T-helper 1 cell treated with Interleukin-12 subunit alpha and Interleukin-12 subunit beta and Interleukin-4 antibody, amounts not matched to agents 30 μg/mL and 1 μg/mL, for 36 hours (primary cell): ENCODE results near the gene DXO.
"Not testable (repeated sequence)": the region's sequence is repeated elsewhere in the genome, so short reads cannot be mapped to it uniquely, and the experiment has no call there.

Source experiments
- H3K27ac Mint-ChIP-seq: one replicate; pipeline ENCODE4 v1.8.0; 2021; ENCODE audit warnings: mild to moderate bottlenecking, mixed read lengths
- H3K27me3 Mint-ChIP-seq: one replicate; pipeline ENCODE4 v1.8.0; 2021; ENCODE audit warnings: low read depth, mixed read lengths
- H3K36me3 Mint-ChIP-seq: one replicate; pipeline ENCODE4 v1.8.0; 2021; ENCODE audit warnings: low read depth, mixed read lengths
- H3K4me1 Mint-ChIP-seq: one replicate; pipeline ENCODE4 v1.8.0; 2021; ENCODE audit warnings: low read depth, mixed read lengths
- H3K4me3 Mint-ChIP-seq: one replicate; pipeline ENCODE4 v1.8.0; 2021; ENCODE audit warnings: mild to moderate bottlenecking, moderate library complexity, mixed read lengths
- H3K9me3 Mint-ChIP-seq: one replicate; pipeline ENCODE4 v1.8.0; 2021; ENCODE audit warnings: mixed read lengths

Gene DXO

GRCh38 chr6:32002546-32003268, 30.8 kb upstream of the DXO start:
- H3K27ac Mint-ChIP-seq, H3K4me1 Mint-ChIP-seq: not testable (repeated sequence)

GRCh38 chr6:31996385-31996784, 24.4 kb upstream of the DXO start:
- H3K4me1 Mint-ChIP-seq, result not testable (repeated sequence)

More at GRCh38 chr6:32002546-32003268, 30.8 kb upstream of the DXO start:
- not testable (repeated sequence) for H3K9me3 Mint-ChIP-seq, H3K27me3 Mint-ChIP-seq, H3K4me3 Mint-ChIP-seq, H3K36me3 Mint-ChIP-seq

GRCh38 chr6:31994421-31994820, 22.5 kb upstream of the DXO start:
- H3K4me1 Mint-ChIP-seq, H3K4me3 Mint-ChIP-seq, H3K36me3 Mint-ChIP-seq, H3K27ac Mint-ChIP-seq, H3K9me3 Mint-ChIP-seq, H3K27me3 Mint-ChIP-seq: not testable (repeated sequence)

More at GRCh38 chr6:31996385-31996784, 24.4 kb upstream of the DXO start:
- H3K9me3 Mint-ChIP-seq, H3K27ac Mint-ChIP-seq, H3K36me3 Mint-ChIP-seq, H3K4me3 Mint-ChIP-seq, H3K27me3 Mint-ChIP-seq: not testable (repeated sequence)

- not testable (repeated sequence) for H3K4me3 Mint-ChIP-seq, H3K9me3 Mint-ChIP-seq, H3K4me1 Mint-ChIP-seq, H3K36me3 Mint-ChIP-seq, H3K27me3 Mint-ChIP-seq, H3K27ac Mint-ChIP-seq
These were observed 17.4 kb upstream of the DXO start for GRCh38 chr6:31989363-31989762.

GRCh38 chr6:31981744-31982143, 9.8 kb upstream of the DXO start, which contains the start of gene C4A:
Gene C4A (plus strand): TSS chr6:31982057. CDS start chr6:31982108, 51 bp downstream.
- not testable (repeated sequence) for H3K4me1 Mint-ChIP-seq, H3K27ac Mint-ChIP-seq, H3K4me3 Mint-ChIP-seq, H3K9me3 Mint-ChIP-seq, H3K27me3 Mint-ChIP-seq, H3K36me3 Mint-ChIP-seq

GRCh38 chr6:31980998-31981397, 9.1 kb upstream of the DXO start:
- H3K4me3 Mint-ChIP-seq, H3K27ac Mint-ChIP-seq, H3K27me3 Mint-ChIP-seq, H3K36me3 Mint-ChIP-seq, H3K4me1 Mint-ChIP-seq, H3K9me3 Mint-ChIP-seq: not testable (repeated sequence)

- H3K27me3 Mint-ChIP-seq, H3K9me3 Mint-ChIP-seq, H3K4me3 Mint-ChIP-seq, H3K27ac Mint-ChIP-seq, H3K4me1 Mint-ChIP-seq, H3K36me3 Mint-ChIP-seq: not testable (repeated sequence)
These were observed 8.4 kb upstream of the DXO start for GRCh38 chr6:31980195-31980876.

- Mint-ChIP-seq H3K36me3 (peaks cover 2% of the 10 kb centered on the region), H3K9me3 (no peaks in the 10 kb centered on the region), H3K4me1 (peaks cover 3% of the 10 kb centered on the region), H3K27ac (no peak overlapping the region), H3K27me3 (no peaks in the 10 kb centered on the region), H3K4me3 (no peak overlapping the region)
These were observed 7.4 kb upstream of the DXO start for GRCh38 chr6:31979238-31979898.

GRCh38 chr6:31978831-31979230, 6.9 kb upstream of the DXO start:
- Mint-ChIP-seq H3K27me3 (no peaks in the 10 kb centered on the region), H3K36me3 (peaks cover 2% of the 10 kb centered on the region), H3K4me1 (peaks cover 3% of the 10 kb centered on the region), H3K4me3 (no peak overlapping the region), H3K27ac (peak overlapping the region; percentile 67), H3K9me3 (no peaks in the 10 kb centered on the region)

- Mint-ChIP-seq H3K27me3 (no peaks in the 10 kb centered on the region), H3K36me3 (peaks cover 5% of the 10 kb centered on the region), H3K4me3 (no peak overlapping the region), H3K9me3 (no peaks in the 10 kb centered on the region), H3K4me1 (peaks cover 10% of the 10 kb centered on the region), H3K27ac (no peak overlapping the region)
These were observed 6.0 kb upstream of the DXO start for GRCh38 chr6:31977816-31978431.

- not testable (repeated sequence) for H3K4me3 Mint-ChIP-seq, H3K27ac Mint-ChIP-seq, H3K36me3 Mint-ChIP-seq, H3K27me3 Mint-ChIP-seq, H3K9me3 Mint-ChIP-seq
- H3K4me1 Mint-ChIP-seq, result peaks cover 18% of the 10 kb centered on the region
These were observed 4.1 kb upstream of the DXO start for GRCh38 chr6:31976065-31976464.

- Mint-ChIP-seq H3K4me3 (peak overlapping the region; percentile 95), H3K4me1 (peaks cover 26% of the 10 kb centered on the region), H3K9me3 (no peaks in the 10 kb centered on the region), H3K36me3 (peaks cover 11% of the 10 kb centered on the region), H3K27ac (peak overlapping the region; percentile 100), H3K27me3 (no peaks in the 10 kb centered on the region)
These were observed 892 bp upstream of the DXO start for GRCh38 chr6:31972709-31973350.

GRCh38 chr6:31971279-31971992, 502 bp downstream of the DXO start:
- no peaks in the 10 kb centered on the region for H3K27me3 Mint-ChIP-seq
- peaks cover 26% of the 10 kb centered on the region for H3K4me1 Mint-ChIP-seq
- peaks cover 20% of the 10 kb centered on the region for H3K36me3 Mint-ChIP-seq
- H3K4me3 Mint-ChIP-seq, result peak overlapping the region; percentile 95
- H3K27ac Mint-ChIP-seq, result peak overlapping the region; percentile 100
- no peaks in the 10 kb centered on the region for H3K9me3 Mint-ChIP-seq
